NB4 (cell line): ENCODE measurements around the gene DPP10.

Experiments
- TF ChIP-seq, protein P1 (sequence below): IDR thresholded peaks from one replicate; pipeline ENCODE4 v1.5.1; 2012; ENCODE audit warnings: low read depth, low read length
- TF ChIP-seq, protein P2 (sequence below): IDR thresholded peaks from 2 replicates; pipeline ENCODE4 v1.6.1; 2011; ENCODE audit warnings: low read depth, low read length

DNA sequence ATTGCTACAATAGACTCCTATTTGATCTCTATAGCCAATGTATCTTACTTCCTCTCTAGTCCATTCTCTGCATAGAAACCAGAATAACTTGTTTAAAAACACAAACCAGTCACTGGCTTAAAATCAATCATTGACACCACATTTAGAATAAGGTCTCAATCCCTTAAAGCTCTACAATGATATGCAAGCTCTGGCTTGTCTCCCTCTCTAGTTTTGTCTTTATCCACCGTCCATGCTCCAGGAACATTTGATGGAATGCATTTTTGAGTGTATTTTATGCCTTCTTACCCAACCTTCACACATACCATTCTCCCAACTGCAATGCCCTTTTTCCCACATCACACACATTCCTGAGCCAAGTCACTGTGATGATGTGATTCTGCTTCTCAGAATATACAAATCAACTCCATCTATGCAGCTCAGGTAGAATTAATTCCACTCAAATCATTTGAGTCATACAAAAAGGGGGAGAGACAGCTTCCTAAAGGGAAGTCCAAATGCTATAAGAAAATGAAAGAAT, 1107.2 kb downstream of the DPP10 start:
- TF ChIP-seq, protein P1, sequence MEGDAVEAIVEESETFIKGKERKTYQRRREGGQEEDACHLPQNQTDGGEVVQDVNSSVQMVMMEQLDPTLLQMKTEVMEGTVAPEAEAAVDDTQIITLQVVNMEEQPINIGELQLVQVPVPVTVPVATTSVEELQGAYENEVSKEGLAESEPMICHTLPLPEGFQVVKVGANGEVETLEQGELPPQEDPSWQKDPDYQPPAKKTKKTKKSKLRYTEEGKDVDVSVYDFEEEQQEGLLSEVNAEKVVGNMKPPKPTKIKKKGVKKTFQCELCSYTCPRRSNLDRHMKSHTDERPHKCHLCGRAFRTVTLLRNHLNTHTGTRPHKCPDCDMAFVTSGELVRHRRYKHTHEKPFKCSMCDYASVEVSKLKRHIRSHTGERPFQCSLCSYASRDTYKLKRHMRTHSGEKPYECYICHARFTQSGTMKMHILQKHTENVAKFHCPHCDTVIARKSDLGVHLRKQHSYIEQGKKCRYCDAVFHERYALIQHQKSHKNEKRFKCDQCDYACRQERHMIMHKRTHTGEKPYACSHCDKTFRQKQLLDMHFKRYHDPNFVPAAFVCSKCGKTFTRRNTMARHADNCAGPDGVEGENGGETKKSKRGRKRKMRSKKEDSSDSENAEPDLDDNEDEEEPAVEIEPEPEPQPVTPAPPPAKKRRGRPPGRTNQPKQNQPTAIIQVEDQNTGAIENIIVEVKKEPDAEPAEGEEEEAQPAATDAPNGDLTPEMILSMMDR: no peak
- TF ChIP-seq, protein P2, sequence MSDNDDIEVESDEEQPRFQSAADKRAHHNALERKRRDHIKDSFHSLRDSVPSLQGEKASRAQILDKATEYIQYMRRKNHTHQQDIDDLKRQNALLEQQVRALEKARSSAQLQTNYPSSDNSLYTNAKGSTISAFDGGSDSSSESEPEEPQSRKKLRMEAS: no peak
